CD4-positive, alpha-beta T cell treated with Interleukin-6 at 100 ng/mL for 8 hours (primary cell): ENCODE data around the gene NT5DC3.
"Not testable (repeated sequence)": the region's sequence is repeated elsewhere in the genome, so short reads cannot be mapped to it uniquely, and the experiment has no call there.

Source experiments
- DNase-seq: peaks from one replicate; pipeline ENCODE4 v3.0.0-alpha.2; 2020; ENCODE audit warnings: mixed read lengths, low spot score

Gene NT5DC3

GRCh38 chr12:103832048-103832997 is 8.7 kb downstream of the NT5DC3 start:
- DNase-seq: no peak

- DNase-seq: no peak
Observed at GRCh38 chr12:103830730-103831320, 10.2 kb downstream of the NT5DC3 start.

GRCh38 chr12:103830025-103830725 is 10.9 kb downstream of the NT5DC3 start:
- DNase-seq: no peak

- no peak for DNase-seq
Observed at GRCh38 chr12:103829092-103829491, 11.9 kb downstream of the NT5DC3 start.

- no peak for DNase-seq
Observed at GRCh38 chr12:103827911-103828391, 13.1 kb downstream of the NT5DC3 start.

GRCh38 chr12:103824845-103825244 is 16.2 kb downstream of the NT5DC3 start:
- no peak for DNase-seq

GRCh38 chr12:103824290-103824689 is 16.7 kb downstream of the NT5DC3 start:
- no peak for DNase-seq

GRCh38 chr12:103823871-103824270 is 17.2 kb downstream of the NT5DC3 start:
- no peak for DNase-seq

GRCh38 chr12:103821773-103822172 is 19.3 kb downstream of the NT5DC3 start:
- DNase-seq: no peak

GRCh38 chr12:103820881-103821489 is 20.0 kb downstream of the NT5DC3 start:
- no peak for DNase-seq

GRCh38 chr12:103820361-103820760 is 20.7 kb downstream of the NT5DC3 start:
- no peak for DNase-seq

- no peak for DNase-seq
Observed at GRCh38 chr12:103819892-103820291, 21.1 kb downstream of the NT5DC3 start.

- no peak for DNase-seq
Observed at GRCh38 chr12:103819312-103819711, 21.7 kb downstream of the NT5DC3 start.

GRCh38 chr12:103817791-103818190 is 23.2 kb downstream of the NT5DC3 start:
- no peak for DNase-seq

GRCh38 chr12:103816663-103817062 is 24.4 kb downstream of the NT5DC3 start:
- DNase-seq: no peak

- no peak for DNase-seq
Observed at GRCh38 chr12:103814436-103814835, 26.6 kb downstream of the NT5DC3 start.

- DNase-seq: no peak
Observed at GRCh38 chr12:103813949-103814348, 27.1 kb downstream of the NT5DC3 start.

- DNase-seq: no peak
Observed at GRCh38 chr12:103813426-103813825, 27.6 kb downstream of the NT5DC3 start.

- no peak for DNase-seq
Observed at GRCh38 chr12:103812789-103813188, 28.2 kb downstream of the NT5DC3 start.

- DNase-seq: no peak
Observed at GRCh38 chr12:103811791-103812190, 29.2 kb downstream of the NT5DC3 start.

GRCh38 chr12:103810111-103810510 is 30.9 kb downstream of the NT5DC3 start:
- no peak for DNase-seq

- DNase-seq: not testable (repeated sequence)
Observed at GRCh38 chr12:103809639-103810038, 31.4 kb downstream of the NT5DC3 start.
